Rectal smooth muscle tissue (tissue), 1 donor: ENCODE data around the gene RAPGEF3.

Experiments
- H3K27ac ChIP-seq: one replicate; pipeline ENCODE4 v1.7.0; 2013; ENCODE audit warnings: low read depth, low read length, inconsistent platforms
- H3K27me3 ChIP-seq: one replicate; pipeline ENCODE4 v1.7.0; 2013; ENCODE audit warnings: low read length; ENCODE audit not compliant: control insufficient read depth, insufficient read depth
- H3K36me3 ChIP-seq: one replicate; pipeline ENCODE4 v1.7.0; 2013; ENCODE audit warnings: low read length; ENCODE audit not compliant: control insufficient read depth, insufficient read depth
- H3K4me1 ChIP-seq: one replicate; pipeline ENCODE4 v1.7.0; 2013; ENCODE audit warnings: low read length; ENCODE audit not compliant: control insufficient read depth, insufficient read depth
- H3K4me3 ChIP-seq: one replicate; pipeline ENCODE4 v1.7.0; 2013; ENCODE audit warnings: low read length
- H3K9ac ChIP-seq: one replicate; pipeline ENCODE4 v1.7.0; 2013; ENCODE audit warnings: low read length

Gene RAPGEF3

GRCh38 chr12:47747596-47748506, 10.8 kb downstream of the RAPGEF3 start:
- Histone ChIP-seq H3K36me3 (no peaks in the 10 kb centered on the region), H3K27me3 (no peaks in the 10 kb centered on the region), H3K4me3 (no peak overlapping the region), H3K4me1 (no peaks in the 10 kb centered on the region), H3K9ac (no peak overlapping the region), H3K27ac (no peak overlapping the region)

GRCh38 chr12:47747126-47747525, 11.6 kb downstream of the RAPGEF3 start:
- H3K27me3 ChIP-seq = no peaks in the 10 kb centered on the region
- H3K4me1 ChIP-seq = no peaks in the 10 kb centered on the region
- H3K9ac ChIP-seq = no peak overlapping the region
- no peaks in the 10 kb centered on the region for H3K36me3 ChIP-seq
- H3K4me3 ChIP-seq = no peak overlapping the region
- H3K27ac ChIP-seq = no peak overlapping the region

- no peak overlapping the region for H3K27ac ChIP-seq
- no peaks in the 10 kb centered on the region for H3K4me1 ChIP-seq
- no peak overlapping the region for H3K4me3 ChIP-seq
- no peak overlapping the region for H3K9ac ChIP-seq
- H3K36me3 ChIP-seq = no peaks in the 10 kb centered on the region
- H3K27me3 ChIP-seq = no peaks in the 10 kb centered on the region
Observed at GRCh38 chr12:47746523-47746922, 12.2 kb downstream of the RAPGEF3 start.

GRCh38 chr12:47746073-47746472, 12.6 kb downstream of the RAPGEF3 start:
- H3K27me3 ChIP-seq = no peaks in the 10 kb centered on the region
- no peak overlapping the region for H3K9ac ChIP-seq
- H3K4me3 ChIP-seq = no peak overlapping the region
- no peak overlapping the region for H3K27ac ChIP-seq
- no peaks in the 10 kb centered on the region for H3K36me3 ChIP-seq
- H3K4me1 ChIP-seq = no peaks in the 10 kb centered on the region

GRCh38 chr12:47745485-47746041, 13.1 kb downstream of the RAPGEF3 start:
- H3K9ac ChIP-seq = no peak overlapping the region
- no peak overlapping the region for H3K4me3 ChIP-seq
- H3K36me3 ChIP-seq = no peaks in the 10 kb centered on the region
- no peaks in the 10 kb centered on the region for H3K27me3 ChIP-seq
- H3K27ac ChIP-seq = no peak overlapping the region
- no peaks in the 10 kb centered on the region for H3K4me1 ChIP-seq

GRCh38 chr12:47744778-47745436, 13.8 kb downstream of the RAPGEF3 start:
- no peak overlapping the region for H3K4me3 ChIP-seq
- H3K9ac ChIP-seq = no peak overlapping the region
- H3K27ac ChIP-seq = no peak overlapping the region
- no peaks in the 10 kb centered on the region for H3K36me3 ChIP-seq
- H3K4me1 ChIP-seq = no peaks in the 10 kb centered on the region
- H3K27me3 ChIP-seq = no peaks in the 10 kb centered on the region

GRCh38 chr12:47744005-47744651, 14.6 kb downstream of the RAPGEF3 start:
- Histone ChIP-seq H3K4me3 (no peak overlapping the region), H3K9ac (no peak overlapping the region), H3K27me3 (no peaks in the 10 kb centered on the region), H3K36me3 (no peaks in the 10 kb centered on the region), H3K27ac (no peak overlapping the region), H3K4me1 (no peaks in the 10 kb centered on the region)

GRCh38 chr12:47743311-47743860, 15.3 kb downstream of the RAPGEF3 start:
- Histone ChIP-seq H3K4me3 (no peak overlapping the region), H3K4me1 (no peaks in the 10 kb centered on the region), H3K36me3 (no peaks in the 10 kb centered on the region), H3K27ac (no peak overlapping the region), H3K9ac (no peak overlapping the region), H3K27me3 (no peaks in the 10 kb centered on the region)

GRCh38 chr12:47742253-47742825, 16.3 kb downstream of the RAPGEF3 start:
- Histone ChIP-seq H3K4me1 (peaks cover 4% of the 10 kb centered on the region), H3K27me3 (no peaks in the 10 kb centered on the region), H3K36me3 (no peaks in the 10 kb centered on the region), H3K4me3 (no peak overlapping the region), H3K9ac (no peak overlapping the region), H3K27ac (no peak overlapping the region)

GRCh38 chr12:47741340-47741703, 17.4 kb downstream of the RAPGEF3 start:
- Histone ChIP-seq H3K27me3 (no peaks in the 10 kb centered on the region), H3K4me1 (peaks cover 14% of the 10 kb centered on the region), H3K36me3 (no peaks in the 10 kb centered on the region), H3K27ac (no peak overlapping the region), H3K4me3 (no peak overlapping the region), H3K9ac (no peak overlapping the region)

GRCh38 chr12:47740606-47741339, 17.9 kb downstream of the RAPGEF3 start:
- Histone ChIP-seq H3K27ac (no peak overlapping the region), H3K4me1 (peaks cover 20% of the 10 kb centered on the region), H3K4me3 (no peak overlapping the region), H3K9ac (no peak overlapping the region), H3K27me3 (no peaks in the 10 kb centered on the region), H3K36me3 (no peaks in the 10 kb centered on the region)
